ENCODE measurements around the gene SGSM2. TPM values are rescaled to one million over a fixed set of nuclear protein-coding genes. Genes with fewer than 3 reads are reported as not detected.
A peak's percentile ranks its signal among the peaks of the same experiment; 100 is the strongest.

SGSM2 gene
- total and polyA plus RNA-seq, 2 donors: 25.3 to 100 TPM

DNA sequence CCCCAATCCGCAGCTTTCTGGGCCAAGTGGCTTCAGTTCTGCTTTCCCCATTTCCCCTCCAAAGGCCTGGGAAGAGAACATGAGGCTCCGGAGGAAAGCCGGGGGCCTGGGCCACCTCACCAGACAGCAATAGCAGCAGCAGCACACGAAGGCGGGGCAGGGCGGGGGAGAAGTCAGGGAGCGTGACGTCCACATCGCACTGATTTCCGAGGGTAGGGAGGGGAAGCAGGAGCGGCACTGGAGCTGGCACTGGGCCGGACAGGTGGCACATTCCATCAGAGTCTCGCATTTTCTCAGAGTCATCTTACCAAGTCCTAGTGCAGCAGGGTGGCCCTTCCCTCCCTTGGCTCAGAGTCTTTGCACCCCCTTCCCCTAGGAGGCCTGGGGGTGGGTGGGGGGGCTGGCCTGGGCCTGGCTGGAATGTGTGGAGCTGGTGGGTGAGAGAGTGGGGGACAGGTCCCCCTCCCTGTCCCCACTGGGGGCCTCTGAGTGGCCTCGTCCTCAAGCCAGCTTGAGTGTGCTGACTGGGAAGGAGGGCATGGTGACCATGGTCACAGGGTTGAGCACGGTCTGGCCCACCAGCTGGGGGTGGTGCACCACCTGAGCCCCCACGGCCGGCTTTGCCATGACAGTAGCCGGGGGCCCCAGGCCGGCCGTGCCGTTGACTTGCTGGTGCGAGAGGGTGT, 49.2 kb downstream of the SGSM2 start:
- Histone ChIP-seq H3K27me3 (ENCODE audit: control insufficient read depth in 2 of 2, insufficient read depth in 1 of 2, low read length in 1 of 2) (no peaks in the 10 kb centered on the region), H3K9me3 (ENCODE audit: control insufficient read depth in 2 of 2, insufficient read depth in 1 of 2, low read length in 1 of 2) (no peaks in the 10 kb centered on the region), H3K4me1 (ENCODE audit: control insufficient read depth in 2 of 2, insufficient read depth in 2 of 2, low read length in 2 of 2) (peaks cover 4 to 23% of the 10 kb centered on the region in 2 donors), H3K27ac (ENCODE audit: low read depth in 1 of 2, low read length in 1 of 2) (no peak overlapping the region), H3K4me3 (ENCODE audit: low read length in 2 of 2) (no peak overlapping the region), H3K36me3 (ENCODE audit: control insufficient read depth in 2 of 2, insufficient read depth in 2 of 2, low read length in 1 of 2) (peaks cover 33 to 38% of the 10 kb centered on the region in 2 donors)
- DNase-seq (ENCODE audit: low read depth in 6 of 9, low spot score in 9 of 9): no peak
- WGBS: 93% methylated on average over 22 of the region's 22 CpGs

DNA sequence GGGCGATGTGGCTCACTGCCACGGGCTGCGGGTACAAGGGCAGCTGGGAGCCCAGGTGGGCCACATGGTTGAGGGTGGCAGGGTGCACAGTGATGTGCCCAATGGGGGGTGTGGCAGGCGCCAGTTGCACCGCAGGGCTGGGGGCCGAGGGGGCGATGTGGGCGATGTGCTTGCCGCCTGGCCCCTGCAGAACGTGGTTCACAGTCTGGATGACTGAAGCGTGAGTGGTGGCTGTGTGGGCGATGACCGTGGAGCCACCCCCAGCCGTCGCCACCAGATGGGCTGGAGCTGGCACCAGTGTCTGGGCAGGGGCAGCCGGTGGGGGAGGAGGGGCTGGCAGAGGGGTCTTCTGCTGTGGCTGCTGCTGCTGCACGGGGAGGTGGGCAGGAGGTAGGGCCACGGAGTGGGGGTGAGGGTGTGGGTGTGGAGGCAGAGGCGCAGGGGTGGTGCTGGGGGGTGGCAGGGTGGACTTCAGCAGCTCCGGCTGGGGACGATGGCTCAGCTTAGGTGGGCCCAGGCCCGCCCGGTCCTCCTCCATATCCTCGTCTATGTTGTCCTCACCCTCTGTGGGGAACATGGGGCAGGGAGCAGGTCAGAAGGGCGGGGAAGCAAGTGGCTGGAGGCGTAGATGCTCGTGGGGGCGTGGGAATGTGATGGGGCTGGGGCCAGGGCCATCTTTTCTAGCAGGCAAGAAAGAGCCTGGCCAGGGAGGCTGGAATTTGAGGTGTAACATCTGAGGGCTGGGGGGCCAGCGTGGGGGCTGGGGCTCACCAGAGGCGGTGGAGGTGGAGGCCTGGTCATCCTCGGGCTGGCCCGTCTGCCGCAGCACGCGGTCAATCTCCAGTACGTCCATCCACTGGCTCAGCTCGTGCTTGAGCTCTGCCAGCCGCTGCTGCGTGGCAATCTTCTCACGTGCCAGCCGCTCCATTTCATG, 50.1 kb downstream of the SGSM2 start:
- DNase-seq (ENCODE audit: low read depth in 6 of 9, low spot score in 9 of 9): no peak
- Histone ChIP-seq H3K9me3 (ENCODE audit: control insufficient read depth in 2 of 2, insufficient read depth in 1 of 2, low read length in 1 of 2) (no peaks in the 10 kb centered on the region), H3K4me3 (ENCODE audit: low read length in 2 of 2) (no peak overlapping the region), H3K4me1 (ENCODE audit: control insufficient read depth in 2 of 2, insufficient read depth in 2 of 2, low read length in 2 of 2) (peaks cover 11 to 31% of the 10 kb centered on the region in 2 donors), H3K27ac (ENCODE audit: low read depth in 1 of 2, low read length in 1 of 2) (no peak overlapping the region), H3K27me3 (ENCODE audit: control insufficient read depth in 2 of 2, insufficient read depth in 1 of 2, low read length in 1 of 2) (no peaks in the 10 kb centered on the region), H3K36me3 (ENCODE audit: control insufficient read depth in 2 of 2, insufficient read depth in 2 of 2, low read length in 1 of 2) (peaks cover 33 to 38% of the 10 kb centered on the region in 2 donors)
- WGBS: 98% methylated on average over 41 of the region's 41 CpGs

DNA sequence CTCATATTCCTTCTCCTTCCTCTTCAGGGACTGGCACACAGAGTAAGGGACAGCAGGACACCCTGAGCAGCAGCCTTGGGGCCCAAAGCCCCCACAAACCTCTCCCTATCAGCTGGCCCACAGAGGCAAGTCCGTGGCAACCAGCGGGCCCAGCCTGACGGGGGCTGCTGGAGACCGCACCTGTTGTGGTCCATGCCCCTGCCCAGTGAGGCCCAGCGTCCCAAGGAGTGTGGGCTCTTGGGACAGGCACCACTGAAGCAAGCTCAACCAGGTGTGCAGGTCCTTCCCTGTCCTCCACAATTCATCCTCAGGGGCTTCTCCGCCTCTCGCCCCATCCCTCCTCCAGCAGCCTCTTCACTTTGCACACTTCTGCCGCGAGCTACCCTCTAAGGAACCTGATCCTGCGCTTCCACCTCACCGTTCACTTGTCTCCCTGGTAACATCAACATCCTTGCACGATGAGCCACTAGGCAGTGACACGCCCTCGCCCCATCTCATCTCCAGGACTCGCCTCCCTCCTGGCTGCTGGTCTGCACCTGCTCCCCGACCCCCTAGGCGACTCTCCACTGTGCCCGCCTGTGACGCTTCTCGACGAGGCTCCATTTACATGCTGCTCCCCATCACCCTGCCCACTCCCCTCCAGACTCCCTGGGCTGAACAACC, 50.9 kb downstream of the SGSM2 start:
- WGBS: 96% methylated on average over 21 of the region's 21 CpGs
- Histone ChIP-seq H3K9me3 (ENCODE audit: control insufficient read depth in 2 of 2, insufficient read depth in 1 of 2, low read length in 1 of 2) (no peaks in the 10 kb centered on the region), H3K27me3 (ENCODE audit: control insufficient read depth in 2 of 2, insufficient read depth in 1 of 2, low read length in 1 of 2) (no peaks in the 10 kb centered on the region), H3K4me1 (ENCODE audit: control insufficient read depth in 2 of 2, insufficient read depth in 2 of 2, low read length in 2 of 2) (peaks cover 11 to 28% of the 10 kb centered on the region in 2 donors), H3K36me3 (ENCODE audit: control insufficient read depth in 2 of 2, insufficient read depth in 2 of 2, low read length in 1 of 2) (peaks cover 32 to 38% of the 10 kb centered on the region in 2 donors), H3K27ac (ENCODE audit: low read depth in 1 of 2, low read length in 1 of 2) (no peak overlapping the region), H3K4me3 (ENCODE audit: low read length in 2 of 2) (no peak overlapping the region)
- DNase-seq (ENCODE audit: low read depth in 6 of 9, low spot score in 9 of 9): no peak

DNA sequence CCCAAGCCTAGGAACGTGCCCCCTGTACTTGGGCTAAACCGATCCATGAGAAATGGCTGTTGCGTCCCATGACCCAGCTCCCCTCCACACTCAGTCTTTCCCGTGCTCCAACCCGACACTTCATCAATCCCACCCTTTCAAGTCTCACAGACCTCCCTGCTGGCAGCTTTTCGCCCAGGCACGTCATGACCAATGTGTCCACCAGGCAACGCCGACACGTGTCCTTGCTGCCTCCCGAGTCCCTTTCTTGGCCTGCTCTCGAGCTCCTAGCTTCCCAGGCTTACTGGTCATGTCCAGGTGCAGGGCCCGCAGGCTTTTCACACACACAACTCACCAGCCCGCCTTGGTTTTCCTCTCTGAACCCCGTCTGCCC, 51.4 kb downstream of the SGSM2 start:
- no peak for DNase-seq (ENCODE audit: low read depth in 6 of 9, low spot score in 9 of 9)
- peaks cover 11 to 28% of the 10 kb centered on the region in 2 donors for H3K4me1 ChIP-seq (ENCODE audit: control insufficient read depth in 2 of 2, insufficient read depth in 2 of 2, low read length in 2 of 2)
- H3K9me3 ChIP-seq (ENCODE audit: control insufficient read depth in 2 of 2, insufficient read depth in 1 of 2, low read length in 1 of 2): no peaks in the 10 kb centered on the region
- H3K36me3 ChIP-seq (ENCODE audit: control insufficient read depth in 2 of 2, insufficient read depth in 2 of 2, low read length in 1 of 2): peaks cover 30 to 38% of the 10 kb centered on the region in 2 donors
- H3K27me3 ChIP-seq (ENCODE audit: control insufficient read depth in 2 of 2, insufficient read depth in 1 of 2, low read length in 1 of 2): no peaks in the 10 kb centered on the region
- no peak overlapping the region for H3K4me3 ChIP-seq (ENCODE audit: low read length in 2 of 2)
- H3K27ac ChIP-seq (ENCODE audit: low read depth in 1 of 2, low read length in 1 of 2): no peak overlapping the region
- WGBS: 86% methylated on average over 15 of the region's 15 CpGs

DNA sequence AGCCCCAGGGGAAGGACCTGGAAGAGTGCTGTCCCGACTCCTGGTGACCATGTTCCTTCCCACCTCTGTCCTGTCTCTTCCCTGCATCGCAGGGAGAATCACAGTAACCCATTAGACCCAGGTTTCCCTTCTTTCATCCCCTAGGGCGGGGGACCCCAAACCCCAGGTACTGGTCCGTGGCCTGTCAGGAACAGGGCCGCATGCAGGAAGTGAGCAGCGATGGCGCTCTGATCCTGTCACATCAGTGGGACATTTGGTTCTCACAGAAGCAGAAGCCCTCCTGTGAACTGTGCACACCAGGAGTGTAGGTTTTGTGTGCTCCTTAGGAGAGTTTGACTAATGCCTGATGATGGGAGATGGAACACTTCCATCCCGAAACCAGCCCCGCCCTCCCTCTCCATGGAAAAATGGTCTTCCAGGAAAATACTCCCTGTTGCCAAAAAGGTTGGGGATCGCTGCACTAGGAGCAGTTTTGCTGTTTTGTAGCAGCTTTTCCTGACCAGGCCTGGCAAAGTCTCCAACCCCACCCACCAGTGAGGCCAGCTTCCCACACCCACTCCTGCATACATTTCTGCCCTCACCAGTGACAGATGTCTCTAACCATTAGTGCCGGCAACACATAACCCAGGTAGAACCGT, 53.0 kb downstream of the SGSM2 start:
- Histone ChIP-seq H3K9me3 (ENCODE audit: control insufficient read depth in 2 of 2, insufficient read depth in 1 of 2, low read length in 1 of 2) (no peaks in the 10 kb centered on the region), H3K4me3 (ENCODE audit: low read length in 2 of 2) (no peak overlapping the region), H3K36me3 (ENCODE audit: control insufficient read depth in 2 of 2, insufficient read depth in 2 of 2, low read length in 1 of 2) (peaks cover 30 to 31% of the 10 kb centered on the region in 2 donors), H3K4me1 (ENCODE audit: control insufficient read depth in 2 of 2, insufficient read depth in 2 of 2, low read length in 2 of 2) (peaks cover 17 to 38% of the 10 kb centered on the region in 2 donors), H3K27me3 (ENCODE audit: control insufficient read depth in 2 of 2, insufficient read depth in 1 of 2, low read length in 1 of 2) (no peaks in the 10 kb centered on the region), H3K27ac (ENCODE audit: low read depth in 1 of 2, low read length in 1 of 2) (no peak overlapping the region)
- 93% methylated on average over 12 of the region's 12 CpGs for WGBS
- DNase-seq (ENCODE audit: low read depth in 6 of 9, low spot score in 9 of 9): no peak

DNA sequence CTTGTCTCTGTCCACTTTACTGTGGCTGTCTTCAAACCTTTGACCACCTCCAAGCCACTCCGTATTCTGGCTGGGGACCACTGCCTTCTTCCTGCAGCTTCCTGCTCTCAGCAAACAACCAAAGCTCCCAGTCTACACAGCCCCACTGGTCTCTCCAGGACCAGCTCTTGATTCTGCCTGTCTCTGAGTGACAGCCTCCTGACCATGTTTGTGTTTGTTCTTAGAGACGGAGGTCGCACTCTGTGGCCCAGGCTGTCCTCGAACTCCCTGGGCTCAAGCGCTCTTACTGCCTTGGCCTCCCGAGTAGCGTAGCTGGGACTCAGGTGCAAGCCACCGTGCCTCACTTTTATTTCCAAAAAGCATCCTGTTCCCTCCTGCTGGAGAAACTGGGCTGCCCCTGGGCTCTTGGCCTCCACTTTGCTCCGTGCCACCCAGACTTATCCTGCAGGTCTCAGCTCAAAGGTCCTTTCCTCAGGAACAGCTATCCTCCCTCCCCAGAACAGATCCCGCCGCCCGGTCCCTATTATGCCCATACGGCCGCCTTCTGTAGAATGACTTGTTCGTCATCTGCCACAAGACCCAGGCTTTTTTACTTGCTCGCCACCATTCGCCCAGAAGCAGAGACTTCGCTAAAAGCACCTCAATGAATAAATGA, 54.4 kb downstream of the SGSM2 start:
- Histone ChIP-seq H3K27ac (ENCODE audit: low read depth in 1 of 2, low read length in 1 of 2) (peak overlapping the region; percentile 52 to 86), H3K4me3 (ENCODE audit: low read length in 2 of 2) (peak overlapping the region; percentile 27 to 75), H3K9me3 (ENCODE audit: control insufficient read depth in 2 of 2, insufficient read depth in 1 of 2, low read length in 1 of 2) (no peaks in the 10 kb centered on the region), H3K4me1 (ENCODE audit: control insufficient read depth in 2 of 2, insufficient read depth in 2 of 2, low read length in 2 of 2) (peaks cover 22 to 52% of the 10 kb centered on the region in 2 donors), H3K27me3 (ENCODE audit: control insufficient read depth in 2 of 2, insufficient read depth in 1 of 2, low read length in 1 of 2) (peaks cover 0 to 1% of the 10 kb centered on the region in 2 donors), H3K36me3 (ENCODE audit: control insufficient read depth in 2 of 2, insufficient read depth in 2 of 2, low read length in 1 of 2) (peaks cover 17 to 21% of the 10 kb centered on the region in 2 donors)
- no peak for DNase-seq (ENCODE audit: low read depth in 6 of 9, low spot score in 9 of 9)
- 64% methylated on average over 18 of the region's 18 CpGs for WGBS

DNA sequence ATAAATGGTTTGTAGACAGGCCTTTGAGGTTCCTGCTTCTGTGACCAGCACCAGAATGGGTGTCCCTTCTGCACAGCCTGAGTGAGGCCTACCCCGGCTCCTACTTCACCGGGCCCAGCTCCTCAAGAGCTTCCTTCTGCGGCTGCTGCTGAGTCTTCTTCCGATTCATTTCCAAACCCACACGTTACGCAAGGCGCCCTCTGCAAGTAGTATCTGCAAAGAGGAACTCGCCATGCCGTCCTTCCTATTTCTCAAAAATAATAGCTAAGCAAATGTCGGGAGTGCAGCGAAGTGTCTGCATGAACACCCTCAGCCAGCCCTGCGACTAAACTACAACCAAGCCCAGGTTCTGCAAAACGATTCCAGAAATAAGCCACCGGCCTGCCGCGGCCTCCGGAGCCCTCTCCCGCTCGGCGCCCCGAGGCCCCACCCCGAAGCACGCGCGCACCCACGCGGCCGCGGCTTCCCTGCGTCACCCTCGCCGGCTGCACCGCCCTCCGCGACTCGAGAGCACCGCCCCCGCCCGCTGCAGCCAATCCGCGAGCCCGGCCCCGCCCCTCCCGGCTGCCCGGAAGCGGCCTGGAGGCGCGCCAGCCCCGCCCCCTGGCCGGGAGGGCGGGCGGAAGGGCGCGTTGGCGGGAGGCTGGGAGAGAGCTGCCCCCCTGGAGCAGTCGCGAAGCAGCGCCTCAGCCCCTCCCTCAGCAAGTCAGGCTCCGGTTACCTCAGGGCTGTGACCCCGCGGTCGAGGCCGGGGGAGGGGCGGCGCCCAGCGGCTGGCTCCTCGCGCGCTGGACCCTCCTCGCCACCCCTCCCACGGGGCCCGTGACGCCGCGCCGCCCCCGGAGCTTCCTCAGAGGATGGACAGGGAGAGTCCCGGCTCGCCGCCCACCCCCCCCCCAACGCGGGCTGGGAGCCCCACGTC, 55.2 kb downstream of the SGSM2 start:
- DNase-seq (ENCODE audit: low read depth in 6 of 9, low spot score in 9 of 9): peak in 7 of 9 donors; percentile 79 to 96 (median 92)
- Histone ChIP-seq H3K4me1 (ENCODE audit: control insufficient read depth in 2 of 2, insufficient read depth in 2 of 2, low read length in 2 of 2) (peaks cover 28 to 59% of the 10 kb centered on the region in 2 donors), H3K27me3 (ENCODE audit: control insufficient read depth in 2 of 2, insufficient read depth in 1 of 2, low read length in 1 of 2) (peaks cover 0 to 2% of the 10 kb centered on the region in 2 donors), H3K36me3 (ENCODE audit: control insufficient read depth in 2 of 2, insufficient read depth in 2 of 2, low read length in 1 of 2) (peaks cover 9 to 13% of the 10 kb centered on the region in 2 donors), H3K4me3 (ENCODE audit: low read length in 2 of 2) (peak overlapping the region; percentile 66 to 75), H3K27ac (ENCODE audit: low read depth in 1 of 2, low read length in 1 of 2) (peak overlapping the region; percentile 91 to 92), H3K9me3 (ENCODE audit: control insufficient read depth in 2 of 2, insufficient read depth in 1 of 2, low read length in 1 of 2) (no peaks in the 10 kb centered on the region)
- WGBS: under 1% methylated on average over 83 of the region's 83 CpGs
